Left ventricle myocardium inferior (tissue), 1 donor: ENCODE measurements around the gene POU3F3. TPM values are rescaled to one million over a fixed set of nuclear protein-coding genes. Genes with fewer than 3 reads are reported as not detected.

Experiments used
- DNase-seq: peaks from one replicate; pipeline ENCODE4 v3.0.0-alpha.2; 2020
- H3K27ac ChIP-seq: fragments of 200-600 bp; replicated peaks from 2 replicates; pipeline ENCODE4 v1.8.0; 2021
- H3K27me3 ChIP-seq: fragments of 200-600 bp; 2 replicates; pipeline ENCODE4 v1.8.0; 2021; ENCODE audit warnings: low read depth
- H3K36me3 ChIP-seq: fragments of 200-600 bp; 2 replicates; pipeline ENCODE4 v1.8.0; 2021
- H3K4me1 ChIP-seq: fragments of 200-600 bp; 2 replicates; pipeline ENCODE4 v1.8.0; 2021
- H3K4me3 ChIP-seq: fragments of 200-600 bp; 2 replicates; pipeline ENCODE4 v1.8.0; 2021; ENCODE audit warnings: mild to moderate bottlenecking, moderate library complexity
- H3K9me3 ChIP-seq: fragments of 200-600 bp; replicated peaks from 2 replicates; pipeline ENCODE4 v1.8.0; 2021
- intact Hi-C: fragments of 100-400 bp; cut with micrococcal nuclease; formaldehyde crosslinking; loops from one replicate; pipeline ENCODE4 v1.11.0; 2022
- total RNA-seq: library from RNA; stranded (reverse); fragmentation: NEBNext Ultra II Directional; extraction: Animal tissue kit (Norgen Biotek cat#: 25700); gene quantifications from one replicate; pipeline ENCODE4 v1.2.1, GENCODE V29; 2021
- TF ChIP-seq, protein P1 (sequence below): fragments of 200-600 bp; IDR thresholded peaks from 2 replicates; pipeline ENCODE4 v1.8.0; 2021; ENCODE audit warnings: antibody characterized with exemption, mild to moderate bottlenecking, borderline replicate concordance
- donor health status: DM: no; HTN: yes; CAD: no; lungs with severe emphysema.

The POU3F3 gene
- total RNA-seq, 1 donor from 2014 or later: 0.11 TPM

GRCh38 chr2:104848526-104848925 is 5.4 kb upstream of the POU3F3 start:
- H3K36me3 ChIP-seq: no peaks in the 10 kb centered on the region
- no peak overlapping the region for H3K4me3 ChIP-seq
- TF ChIP-seq, protein P1, sequence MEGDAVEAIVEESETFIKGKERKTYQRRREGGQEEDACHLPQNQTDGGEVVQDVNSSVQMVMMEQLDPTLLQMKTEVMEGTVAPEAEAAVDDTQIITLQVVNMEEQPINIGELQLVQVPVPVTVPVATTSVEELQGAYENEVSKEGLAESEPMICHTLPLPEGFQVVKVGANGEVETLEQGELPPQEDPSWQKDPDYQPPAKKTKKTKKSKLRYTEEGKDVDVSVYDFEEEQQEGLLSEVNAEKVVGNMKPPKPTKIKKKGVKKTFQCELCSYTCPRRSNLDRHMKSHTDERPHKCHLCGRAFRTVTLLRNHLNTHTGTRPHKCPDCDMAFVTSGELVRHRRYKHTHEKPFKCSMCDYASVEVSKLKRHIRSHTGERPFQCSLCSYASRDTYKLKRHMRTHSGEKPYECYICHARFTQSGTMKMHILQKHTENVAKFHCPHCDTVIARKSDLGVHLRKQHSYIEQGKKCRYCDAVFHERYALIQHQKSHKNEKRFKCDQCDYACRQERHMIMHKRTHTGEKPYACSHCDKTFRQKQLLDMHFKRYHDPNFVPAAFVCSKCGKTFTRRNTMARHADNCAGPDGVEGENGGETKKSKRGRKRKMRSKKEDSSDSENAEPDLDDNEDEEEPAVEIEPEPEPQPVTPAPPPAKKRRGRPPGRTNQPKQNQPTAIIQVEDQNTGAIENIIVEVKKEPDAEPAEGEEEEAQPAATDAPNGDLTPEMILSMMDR: no peak
- H3K9me3 ChIP-seq: no peaks in the 10 kb centered on the region
- intact Hi-C loops: no loop called here
- H3K27me3 ChIP-seq: peaks cover 100% of the 10 kb centered on the region
- no peak overlapping the region for H3K27ac ChIP-seq
- H3K4me1 ChIP-seq: peaks cover 37% of the 10 kb centered on the region
- DNase-seq: no peak

- Histone ChIP-seq H3K4me1 (peaks cover 37% of the 10 kb centered on the region), H3K27me3 (peaks cover 100% of the 10 kb centered on the region)
Measured at GRCh38 chr2:104849101-104849500, 4.8 kb upstream of the POU3F3 start.

DNA sequence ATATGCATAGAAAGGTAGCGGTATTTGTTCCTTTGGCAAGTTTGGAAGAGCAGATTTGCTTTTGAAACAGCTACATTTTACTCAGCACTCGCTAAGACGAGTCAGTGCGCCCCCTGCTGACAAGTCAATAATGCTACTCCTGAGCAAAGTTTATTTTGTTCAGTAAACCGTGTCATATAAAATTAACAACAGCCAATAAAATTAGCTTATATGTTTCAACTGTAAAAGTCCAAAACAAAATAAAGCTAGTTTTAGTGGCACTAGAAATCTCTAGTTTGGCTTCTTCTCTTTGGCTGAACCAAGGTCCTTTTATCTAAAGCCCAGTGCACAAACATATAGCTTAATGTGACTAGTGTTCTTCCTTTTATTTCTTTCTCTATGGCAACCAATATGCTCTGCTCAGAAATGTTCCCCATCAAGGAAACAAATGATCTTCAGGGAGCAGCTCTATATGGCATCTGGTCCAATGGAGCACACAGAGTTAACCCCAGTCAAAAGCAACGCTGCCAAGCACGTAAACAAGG is 4.2 kb upstream of the POU3F3 start:
- intact Hi-C loops: no loop called here
- Histone ChIP-seq H3K4me3 (no peak overlapping the region), H3K36me3 (no peaks in the 10 kb centered on the region), H3K27me3 (peaks cover 100% of the 10 kb centered on the region), H3K4me1 (peaks cover 37% of the 10 kb centered on the region), H3K27ac (no peak overlapping the region), H3K9me3 (no peaks in the 10 kb centered on the region)
- TF ChIP-seq, protein P1: peak; percentile 77
- DNase-seq: no peak

More at GRCh38 chr2:104849101-104849500, 4.8 kb upstream of the POU3F3 start:
- no peaks in the 10 kb centered on the region for H3K36me3 ChIP-seq
- no peak overlapping the region for H3K27ac ChIP-seq
- intact Hi-C loops: no loop called here
- H3K9me3 ChIP-seq: no peaks in the 10 kb centered on the region
- TF ChIP-seq, protein P1: no peak
- no peak for DNase-seq
- H3K4me3 ChIP-seq: no peak overlapping the region

- H3K4me1 ChIP-seq: peaks cover 34% of the 10 kb centered on the region
- intact Hi-C loops: no loop called here
- no peak for DNase-seq
- no peaks in the 10 kb centered on the region for H3K9me3 ChIP-seq
- H3K27ac ChIP-seq: no peak overlapping the region
- no peaks in the 10 kb centered on the region for H3K36me3 ChIP-seq
- H3K4me3 ChIP-seq: no peak overlapping the region
- H3K27me3 ChIP-seq: peaks cover 95% of the 10 kb centered on the region
- TF ChIP-seq, protein P1: no peak
Measured at GRCh38 chr2:104850361-104851290, 3.3 kb upstream of the POU3F3 start.

GRCh38 chr2:104851291-104852089 is 2.4 kb upstream of the POU3F3 start:
- TF ChIP-seq, protein P1: no peak
- H3K27ac ChIP-seq: no peak overlapping the region
- peak overlapping the region; percentile 62 for H3K4me3 ChIP-seq
- peaks cover 38% of the 10 kb centered on the region for H3K4me1 ChIP-seq
- H3K9me3 ChIP-seq: no peaks in the 10 kb centered on the region
- no peak for DNase-seq
- H3K27me3 ChIP-seq: peaks cover 92% of the 10 kb centered on the region
- H3K36me3 ChIP-seq: no peaks in the 10 kb centered on the region
- intact Hi-C loops: no loop called here
